A673 (cell line): Measurements from ENCODE around the gene CEACAM1. TPM values are rescaled to one million over a fixed set of nuclear protein-coding genes. Genes with fewer than 3 reads are reported as not detected.

Experiments
- BruUV-seq: library from RNA; stranded (reverse); fragments of 400-500 nt; replicated peaks from 2 replicates; lab custom pipeline; 2021; lab: Mats Ljungman, UMichigan
- CTCF ChIA-PET: fragments of 300-600 bp; sonication (Branson Sonifier 250); formaldehyde crosslinking; loops from one replicate; lab custom pipeline; 2022; ENCODE audit warnings: antibody characterized with exemption; lab: Charles Lee
- POLR2A ChIA-PET: fragments of 300-600 bp; sonication (Branson Sonifier 250); formaldehyde crosslinking; loops from one replicate; lab custom pipeline; 2022; ENCODE audit warnings: antibody characterized with exemption; ENCODE audit not compliant: low non-redundant PET; lab: Charles Lee
- DNase-seq: peaks from one replicate; pipeline ENCODE4 v3.0.0-alpha.2; 2015; ENCODE audit warnings: low spot score
- H3K27ac ChIP-seq: fragments of 200-600 bp; sonication (generic); 2 replicates; pipeline ENCODE4 v1.5.1; 2016; ENCODE audit warnings: mixed run types, low read depth, mild to moderate bottlenecking, mixed read lengths, antibody characterized with exemption, low read length; ENCODE audit not compliant: poor library complexity, severe bottlenecking
- H3K27me3 ChIP-seq: fragments of 200-600 bp; sonication (generic); replicated peaks from 2 replicates; pipeline ENCODE4 v1.6.1; 2017; ENCODE audit warnings: mixed run types, low read depth, mild to moderate bottlenecking, mixed read lengths, antibody characterized with exemption, low read length; ENCODE audit not compliant: insufficient read depth, poor library complexity
- H3K36me3 ChIP-seq: fragments of 200-600 bp; sonication (generic); 2 replicates; pipeline ENCODE4 v1.6.1; 2016; ENCODE audit warnings: mixed run types, mild to moderate bottlenecking, mixed read lengths, antibody characterized with exemption, low read length; ENCODE audit not compliant: insufficient read depth, poor library complexity, severe bottlenecking
- H3K4me1 ChIP-seq: fragments of 200-600 bp; sonication (generic); 2 replicates; pipeline ENCODE4 v1.6.1; 2017; ENCODE audit warnings: mixed run types, mild to moderate bottlenecking, mixed read lengths, antibody characterized with exemption, low read length; ENCODE audit not compliant: insufficient read depth, poor library complexity, severe bottlenecking
- H3K4me3 ChIP-seq: fragments of 200-600 bp; sonication (generic); 2 replicates; pipeline ENCODE4 v1.5.1; 2016; ENCODE audit warnings: low read depth, mixed run types, mild to moderate bottlenecking, mixed read lengths, low read length; ENCODE audit not compliant: poor library complexity, severe bottlenecking
- H3K9me3 ChIP-seq: fragments of 200-600 bp; sonication (generic); 2 replicates; pipeline ENCODE4 v1.6.1; 2016; ENCODE audit warnings: mixed run types, low read depth, mild to moderate bottlenecking, mixed read lengths, antibody characterized with exemption, low read length; ENCODE audit not compliant: poor library complexity, severe bottlenecking
- EZH2 ChIP-seq: fragments of 200-600 bp; sonication (generic); IDR thresholded peaks from 2 replicates; pipeline ENCODE4 v1.6.1; 2017; ENCODE audit warnings: borderline replicate concordance, low read depth, mild to moderate bottlenecking, mixed read lengths, antibody characterized with exemption, low read length; ENCODE audit not compliant: poor library complexity, severe bottlenecking
- intact Hi-C: fragments of 100-400 bp; cut with micrococcal nuclease; formaldehyde crosslinking; loops from one replicate; pipeline ENCODE4 v1.10.0; 2022; ENCODE audit not compliant: unreplicated experiment
- total RNA-seq: library from RNA; stranded (reverse); gene quantifications from 2 replicates; pipeline ENCODE4 v1.2.3, GENCODE V29; 2021
- TF ChIP-seq, protein P1 (sequence below): fragments of 300-800, 200-600 bp; sonication (generic); conservative IDR thresholded peaks from 2 replicates; pipeline ENCODE4 v1.5.1; 2017; ENCODE audit warnings: low read depth, mild to moderate bottlenecking, antibody characterized with exemption, low read length, moderate library complexity, mixed read lengths

Gene CEACAM1
- total RNA-seq, 1 experiment from 2014 or later = 0.64 TPM

DNA sequence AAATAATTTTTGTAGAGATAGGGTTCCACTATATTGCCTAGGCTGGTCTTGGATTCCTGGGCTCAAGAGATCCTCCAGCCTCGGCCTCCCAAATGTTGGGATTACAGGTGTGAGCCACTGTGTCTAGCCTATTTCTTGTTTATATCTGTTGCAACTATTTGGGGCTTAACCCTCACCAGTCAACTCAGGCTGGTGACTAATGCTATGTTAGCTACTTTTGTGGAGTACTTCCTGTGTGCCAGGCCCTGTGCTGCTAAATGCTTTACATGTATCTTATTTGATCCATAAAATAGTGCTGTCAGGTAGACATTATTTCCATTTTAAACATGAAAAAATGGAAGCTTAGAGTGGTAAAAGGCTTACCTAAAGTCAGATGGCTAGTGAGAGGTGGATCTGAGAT is 13.8 kb downstream of the CEACAM1 start:
- no peak overlapping the region for H3K27ac ChIP-seq
- H3K36me3 ChIP-seq = no peaks in the 10 kb centered on the region
- H3K9me3 ChIP-seq = no peaks in the 10 kb centered on the region
- no peaks in the 10 kb centered on the region for H3K4me1 ChIP-seq
- TF ChIP-seq, protein P1, sequence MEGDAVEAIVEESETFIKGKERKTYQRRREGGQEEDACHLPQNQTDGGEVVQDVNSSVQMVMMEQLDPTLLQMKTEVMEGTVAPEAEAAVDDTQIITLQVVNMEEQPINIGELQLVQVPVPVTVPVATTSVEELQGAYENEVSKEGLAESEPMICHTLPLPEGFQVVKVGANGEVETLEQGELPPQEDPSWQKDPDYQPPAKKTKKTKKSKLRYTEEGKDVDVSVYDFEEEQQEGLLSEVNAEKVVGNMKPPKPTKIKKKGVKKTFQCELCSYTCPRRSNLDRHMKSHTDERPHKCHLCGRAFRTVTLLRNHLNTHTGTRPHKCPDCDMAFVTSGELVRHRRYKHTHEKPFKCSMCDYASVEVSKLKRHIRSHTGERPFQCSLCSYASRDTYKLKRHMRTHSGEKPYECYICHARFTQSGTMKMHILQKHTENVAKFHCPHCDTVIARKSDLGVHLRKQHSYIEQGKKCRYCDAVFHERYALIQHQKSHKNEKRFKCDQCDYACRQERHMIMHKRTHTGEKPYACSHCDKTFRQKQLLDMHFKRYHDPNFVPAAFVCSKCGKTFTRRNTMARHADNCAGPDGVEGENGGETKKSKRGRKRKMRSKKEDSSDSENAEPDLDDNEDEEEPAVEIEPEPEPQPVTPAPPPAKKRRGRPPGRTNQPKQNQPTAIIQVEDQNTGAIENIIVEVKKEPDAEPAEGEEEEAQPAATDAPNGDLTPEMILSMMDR = no peak
- POLR2A ChIA-PET = no interaction called here
- intact Hi-C loops = no loop called here
- BruUV-seq = no TSS peak
- DNase-seq = no peak
- CTCF ChIA-PET = no interaction called here
- H3K27me3 ChIP-seq = no peaks in the 10 kb centered on the region
- no peak overlapping the region for H3K4me3 ChIP-seq

DNA sequence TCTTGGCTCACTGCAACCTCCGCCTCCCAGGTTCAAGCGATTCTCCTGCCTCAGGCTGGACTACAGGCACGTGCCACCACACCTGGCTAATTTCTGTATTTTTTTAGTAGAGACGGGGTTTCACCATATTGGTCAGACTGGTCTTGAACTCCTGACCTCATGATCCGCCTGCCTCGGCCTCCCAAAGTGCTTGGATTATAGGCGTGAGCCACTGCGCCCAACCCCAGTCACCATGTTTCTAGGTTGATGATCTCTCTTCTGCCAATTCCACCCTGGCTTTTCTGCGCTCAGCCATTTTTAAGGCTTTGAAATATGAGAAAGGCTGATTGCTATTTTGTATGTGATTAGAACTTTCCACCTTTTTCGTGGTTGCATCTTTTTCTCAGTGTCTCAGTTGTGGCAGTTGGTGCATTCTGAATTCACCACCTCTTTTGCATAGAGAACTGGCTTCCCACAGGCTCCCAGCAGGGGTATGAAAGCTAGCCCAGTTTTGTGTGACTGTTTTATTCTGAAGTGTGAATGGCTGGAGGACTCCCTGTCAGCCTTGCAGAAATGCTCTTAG is 15.5 kb downstream of the CEACAM1 start:
- no peak for TF ChIP-seq EZH2
- TF ChIP-seq, protein P1 = no peak
- peak; percentile 76 for DNase-seq
- ChIA-PET CTCF (interaction anchor here (0.6 kb wide), 1 partner anchor 38 kb away, joined by 3 read pairs; no protein-coding TSS in a partner anchor), POLR2A (no interaction called here)
- Histone ChIP-seq H3K4me1 (no peaks in the 10 kb centered on the region), H3K27me3 (no peaks in the 10 kb centered on the region), H3K4me3 (no peak overlapping the region), H3K27ac (no peak overlapping the region), H3K9me3 (no peaks in the 10 kb centered on the region), H3K36me3 (no peaks in the 10 kb centered on the region)
- intact Hi-C loops = no loop called here
- no TSS peak for BruUV-seq

DNA sequence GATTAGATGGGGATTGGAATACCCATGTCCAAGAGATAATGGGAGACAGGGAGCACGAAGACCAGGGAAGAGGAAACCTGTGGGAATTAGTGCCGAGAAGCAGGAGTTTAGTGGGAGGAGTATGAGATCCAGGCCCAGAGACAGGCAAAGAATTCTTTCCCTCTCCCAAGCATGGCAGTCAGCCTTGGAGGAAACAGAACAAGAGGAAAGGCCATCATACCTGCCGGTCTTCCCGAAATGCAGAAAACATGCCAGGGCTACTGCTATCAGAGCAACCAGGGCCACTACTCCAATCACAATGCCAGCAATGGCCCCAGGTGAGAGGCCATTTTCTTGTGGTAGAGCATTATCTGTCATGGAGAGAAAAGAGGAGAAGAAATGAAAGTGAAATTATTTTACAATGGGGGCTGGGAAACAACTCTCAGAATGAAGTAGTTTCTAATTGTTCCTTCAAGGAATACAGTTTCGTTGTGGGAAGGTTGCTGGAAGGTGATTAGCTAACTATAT is 16.1 kb downstream of the CEACAM1 start:
- H3K4me1 ChIP-seq = no peaks in the 10 kb centered on the region
- CTCF ChIA-PET = interaction anchor here (0.6 kb wide), 1 partner anchor 38 kb away, joined by 3 read pairs; no protein-coding TSS in a partner anchor
- no peaks in the 10 kb centered on the region for H3K9me3 ChIP-seq
- H3K4me3 ChIP-seq = no peak overlapping the region
- BruUV-seq = no TSS peak
- no peak for DNase-seq
- intact Hi-C loops = no loop called here
- TF ChIP-seq EZH2 = no peak
- TF ChIP-seq, protein P1 = no peak
- no peak overlapping the region for H3K27ac ChIP-seq
- POLR2A ChIA-PET = no interaction called here
- no peaks in the 10 kb centered on the region for H3K36me3 ChIP-seq
- no peaks in the 10 kb centered on the region for H3K27me3 ChIP-seq
